Left lung (tissue), 10 donors: ENCODE data around the gene DCUN1D4. TPM values are rescaled to one million over a fixed set of nuclear protein-coding genes. Genes with fewer than 3 reads are reported as not detected.

Source experiments
- ATAC-seq: fragments of 200-7000 bp; cut with Tn5 transposase; one replicate; pipeline ENCODE4 v1.9.1; 2020; ENCODE audit warnings: moderate library complexity
- DNase-seq, 4 donors: peaks; one replicate each; pipeline ENCODE4 v3.0.0-alpha.2; 2013 to 2020
- H3K27ac ChIP-seq, 2 donors: fragments of 200-600 bp; sonication (generic) in 1 of 2; one replicate each; pipeline versions ENCODE4 v1.5.0 to v1.8.0; 2020 to 2021
- H3K27me3 ChIP-seq, 2 donors: fragments of 200-600 bp; sonication (generic) in 1 of 2; one replicate each; pipeline versions ENCODE4 v1.5.0 to v1.8.0; 2020 to 2021
- H3K36me3 ChIP-seq, 2 donors: fragments of 200-600 bp; sonication (generic) in 1 of 2; one replicate each; pipeline versions ENCODE4 v1.5.0 to v1.8.0; 2020 to 2021
- H3K4me1 ChIP-seq, 2 donors: fragments of 200-600 bp; one replicate each; pipeline ENCODE4 v1.8.0; 2021
- H3K4me3 ChIP-seq, 2 donors: fragments of 200-600 bp; sonication (generic) in 1 of 2; one replicate each; pipeline versions ENCODE4 v1.5.0 to v1.8.0; 2020 to 2021; ENCODE audit warnings: mild to moderate bottlenecking in 1 of 2
- H3K9me3 ChIP-seq, 2 donors: fragments of 200-600 bp; sonication (generic) in 1 of 2; one replicate each; pipeline versions ENCODE4 v1.5.0 to v1.8.0; 2020 to 2021
- CTCF ChIP-seq, 2 donors: fragments of 200-600 bp; sonication (generic) in 1 of 2; IDR thresholded peaks; one replicate each; pipeline versions ENCODE4 v1.5.0 to v1.8.0; 2021; ENCODE audit warnings: antibody characterized with exemption in 2 of 2
- intact Hi-C, 2 donors: fragments of 100-400 bp; cut with DNase I; formaldehyde crosslinking; loops; one replicate each; pipeline versions ENCODE4 v1.11.2 to v1.14.2; 2022
- polyA plus RNA-seq, 6 donors: library from polyadenylated mRNA; unstranded; fragments of 120-200 nt; gene quantifications; one replicate each; pipeline ENCODE4 v1.2.1, GENCODE V29; 2013; ENCODE audit not compliant: insufficient read length in 6 of 6
- total RNA-seq, 2 donors: library from RNA; stranded (reverse); fragmentation: NEBNext Ultra II Directional; extraction: Animal tissue kit (Norgen Biotek cat#: 25700); gene quantifications; one replicate each; pipeline ENCODE4 v1.2.1, GENCODE V29; 2021
- donor health status: DM: no; HTN: yes; CAD: no.
- donor health status: DM: no; HTN: no; CAD: no.

DCUN1D4 gene
- total and polyA plus RNA-seq, 8 donors = 31.6 to 54.6 (median 46.5) TPM

DNA sequence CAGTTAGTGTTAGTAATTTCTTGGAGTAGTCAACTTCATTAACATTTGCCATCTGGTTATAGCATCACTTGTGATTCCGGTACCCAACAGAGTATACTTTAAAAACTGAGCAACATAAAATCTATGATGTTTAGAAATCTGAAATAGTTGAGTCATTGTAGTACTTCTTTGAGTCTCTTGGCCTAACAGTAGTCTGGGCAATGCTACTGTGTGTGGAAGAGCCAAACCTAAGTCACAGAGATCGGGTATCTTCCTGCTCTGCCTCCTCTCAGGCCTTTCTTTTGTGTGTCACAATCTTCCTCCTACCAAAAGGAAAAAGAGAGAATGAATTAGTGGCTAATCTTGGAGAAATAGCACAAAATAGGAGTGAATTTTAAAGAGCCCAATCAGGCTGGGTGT lies 25.5 kb downstream of the DCUN1D4 start:
- H3K9me3 ChIP-seq = no peaks in the 10 kb centered on the region
- DNase-seq = no peak
- no peak overlapping the region for H3K27ac ChIP-seq
- H3K4me1 ChIP-seq = no peaks in the 10 kb centered on the region
- intact Hi-C loops = no loop called here
- H3K4me3 ChIP-seq = no peak overlapping the region
- no peaks in the 10 kb centered on the region for H3K27me3 ChIP-seq
- no peak for ATAC-seq
- no peak for TF ChIP-seq CTCF (IDR thresholded peaks at IDR 0.05)
- H3K36me3 ChIP-seq = peaks cover 0 to 63% of the 10 kb centered on the region in 2 donors

GRCh38 chr4:51870441-51871188 lies 27.7 kb downstream of the DCUN1D4 start:
- no peaks in the 10 kb centered on the region for H3K4me1 ChIP-seq
- intact Hi-C loops = no loop called here
- TF ChIP-seq CTCF (IDR thresholded peaks at IDR 0.05) = no peak
- H3K27me3 ChIP-seq = no peaks in the 10 kb centered on the region
- no peak overlapping the region for H3K4me3 ChIP-seq
- H3K36me3 ChIP-seq = peaks cover 0 to 58% of the 10 kb centered on the region in 2 donors
- DNase-seq (no peak), ATAC-seq (no peak)
- no peaks in the 10 kb centered on the region for H3K9me3 ChIP-seq
- no peak overlapping the region for H3K27ac ChIP-seq

DNA sequence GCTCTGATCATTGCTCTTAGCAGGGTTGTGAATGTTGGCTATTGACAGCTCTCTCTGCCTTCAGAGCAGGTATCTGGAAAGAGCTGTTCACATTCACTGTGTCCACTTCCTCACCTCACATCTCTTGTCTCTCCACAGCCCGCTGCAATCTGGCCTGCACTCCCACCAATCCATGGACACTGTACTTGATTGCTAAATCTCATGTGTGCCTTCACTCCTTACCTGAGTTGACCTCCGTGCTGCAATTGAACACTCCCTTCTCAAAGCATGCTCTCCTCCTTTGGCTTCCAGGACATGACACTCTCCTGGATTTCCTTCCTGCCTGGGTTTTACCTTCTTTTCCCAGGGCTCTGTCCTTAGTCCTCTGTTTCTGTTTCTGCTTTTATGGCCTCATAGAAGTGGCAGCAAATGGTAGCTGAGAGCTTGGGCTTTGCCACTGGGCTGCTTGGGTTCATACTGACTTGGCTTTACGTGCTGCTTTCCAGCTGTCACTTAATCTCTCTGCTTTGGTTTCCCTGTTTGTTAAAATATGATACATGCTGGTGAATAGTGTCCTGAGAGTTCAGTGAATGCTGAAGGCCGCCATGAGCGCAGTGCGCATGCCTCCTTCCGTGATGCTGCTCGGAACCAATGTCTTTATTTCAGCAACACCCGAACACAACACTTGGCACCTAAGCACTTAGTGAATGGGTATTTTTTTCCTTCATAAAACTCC lies 29.5 kb downstream of the DCUN1D4 start:
- H3K36me3 ChIP-seq = peaks cover 0 to 53% of the 10 kb centered on the region in 2 donors
- ATAC-seq = no peak
- TF ChIP-seq CTCF (IDR thresholded peaks at IDR 0.05) = no peak
- no peaks in the 10 kb centered on the region for H3K9me3 ChIP-seq
- H3K4me1 ChIP-seq = no peaks in the 10 kb centered on the region
- no peak for DNase-seq
- H3K27me3 ChIP-seq = no peaks in the 10 kb centered on the region
- no peak overlapping the region for H3K4me3 ChIP-seq
- H3K27ac ChIP-seq = no peak overlapping the region
- intact Hi-C loops = no loop called here

DNA sequence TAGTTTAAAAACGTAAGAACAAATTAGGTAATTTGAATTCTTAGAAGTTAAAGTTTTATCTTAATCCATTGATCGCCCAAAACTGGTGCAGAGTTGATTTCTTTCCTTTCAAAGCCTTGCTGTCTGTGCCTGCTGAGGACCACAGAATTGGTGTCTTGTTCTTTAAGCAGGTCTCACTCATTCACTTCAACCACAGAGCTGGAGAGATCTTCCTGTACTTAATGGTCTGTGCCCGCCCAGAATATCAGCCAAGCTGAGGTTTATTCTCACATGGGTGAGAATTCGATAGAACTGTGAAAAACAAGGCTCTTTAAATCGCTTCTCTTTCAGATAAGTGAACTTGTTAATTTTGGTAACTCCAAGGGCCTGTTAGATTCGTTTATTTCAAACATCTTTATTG lies 31.6 kb downstream of the DCUN1D4 start:
- H3K4me3 ChIP-seq = no peak overlapping the region
- ATAC-seq (no peak), DNase-seq (no peak)
- no peaks in the 10 kb centered on the region for H3K4me1 ChIP-seq
- intact Hi-C loops = no loop called here
- peaks cover 0 to 62% of the 10 kb centered on the region in 2 donors for H3K36me3 ChIP-seq
- no peaks in the 10 kb centered on the region for H3K9me3 ChIP-seq
- H3K27me3 ChIP-seq = no peaks in the 10 kb centered on the region
- no peak for TF ChIP-seq CTCF (IDR thresholded peaks at IDR 0.05)
- no peak overlapping the region for H3K27ac ChIP-seq

DNA sequence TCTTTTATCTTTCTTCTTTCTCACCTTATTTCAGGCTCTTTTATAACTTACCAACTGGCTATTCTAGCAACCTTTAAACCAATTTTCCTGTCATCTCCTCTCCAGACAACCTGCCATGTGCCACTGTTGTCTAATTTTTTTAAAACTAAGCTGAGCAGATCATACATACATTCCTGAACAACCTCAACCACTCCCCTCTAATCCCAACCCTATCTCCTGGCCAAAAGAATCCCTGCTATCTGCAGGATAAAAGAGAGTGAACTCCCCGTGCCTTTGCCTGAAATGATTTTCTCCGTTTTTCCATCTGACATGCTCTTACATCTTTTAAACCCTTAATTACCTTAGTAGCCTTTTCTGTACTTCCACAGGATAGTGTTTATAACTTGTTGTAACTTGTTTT lies 35.5 kb downstream of the DCUN1D4 start:
- Histone ChIP-seq H3K4me1 (no peaks in the 10 kb centered on the region), H3K27ac (no peak overlapping the region), H3K27me3 (no peaks in the 10 kb centered on the region), H3K9me3 (no peaks in the 10 kb centered on the region), H3K36me3 (peaks cover 0 to 61% of the 10 kb centered on the region in 2 donors), H3K4me3 (no peak overlapping the region)
- intact Hi-C loops = no loop called here
- TF ChIP-seq CTCF (IDR thresholded peaks at IDR 0.05) = no peak
- DNase-seq (no peak), ATAC-seq (no peak)
